Measurements from ENCODE around the gene CDH13. TPM values are rescaled to one million over a fixed set of nuclear protein-coding genes. Genes with fewer than 3 reads are reported as not detected.

The CDH13 gene
- total and polyA plus RNA-seq, 9 of the 15 experiments (the other 6 are each of a cell fraction or from before 2014, with no cell fraction given), result 0.03 TPM; not detected in 8

DNA sequence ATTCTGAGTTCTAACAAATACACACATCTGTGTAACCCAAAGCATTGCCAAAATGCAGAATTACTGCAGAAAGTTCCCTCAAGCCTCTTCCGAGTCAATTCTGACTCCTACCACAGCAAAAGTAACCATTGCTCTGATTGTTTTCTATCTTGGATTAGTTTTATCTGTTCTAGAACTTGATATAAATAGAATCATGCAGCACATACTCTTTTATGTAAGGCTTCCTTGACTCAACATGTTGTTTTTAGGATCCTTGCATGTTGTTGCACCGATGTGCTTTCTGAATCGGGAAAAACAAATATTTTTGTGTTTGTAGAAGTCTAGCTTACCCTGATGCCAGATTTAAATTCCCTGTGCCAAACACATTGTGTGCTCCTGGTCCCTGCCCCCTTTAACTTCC lies 140.4 kb downstream of the CDH13 start:
- Histone ChIP-seq H3K9ac (ENCODE audit: insufficient read depth in 1 of 2, low read depth in 2 of 2, low read length in 2 of 2) (no peak overlapping the region), H3K27me3 (ENCODE audit: control insufficient read depth in 2 of 2, insufficient read depth in 2 of 2, low read length in 2 of 2) (no peaks in the 10 kb centered on the region), H2AFZ (ENCODE audit: low read depth, low read length) (no peak overlapping the region), H3K36me3 (ENCODE audit: control insufficient read depth, insufficient read depth, low read length) (no peaks in the 10 kb centered on the region), H4K20me1 (replicated peaks; ENCODE audit: control insufficient read depth, insufficient read depth, low read length) (no peaks in the 10 kb centered on the region), H3K79me2 (ENCODE audit: control insufficient read depth, insufficient read depth, low read length) (no peaks in the 10 kb centered on the region), H3K9me1 (ENCODE audit: control insufficient read depth, insufficient read depth, low read length) (no peaks in the 10 kb centered on the region), H3K4me1 (replicated peaks in 1 of 2; ENCODE audit: control insufficient read depth in 2 of 2, insufficient read depth in 2 of 2, low read length in 2 of 2) (no peaks in the 10 kb centered on the region), H3K4me3 (no peak overlapping the region), H3K4me2 (ENCODE audit: insufficient read depth, low read length) (no peak overlapping the region), H3K27ac (ENCODE audit: extremely low read depth, low read depth, low read length) (no peak overlapping the region), H3K9me3 (replicated peaks; ENCODE audit: control insufficient read depth, insufficient read depth, low read depth, low read length) (no peaks in the 10 kb centered on the region)
- DNase-seq (ENCODE audit: extremely low read depth in 1 of 4, low spot score in 3 of 4), result no peak
- BruUV-seq (replicated peaks), result no TSS peak
- intact Hi-C loops (cut with micrococcal nuclease) (no loop called here), in situ Hi-C loops (cut with MboI) (no loop called here)
- no peak for FAIRE-seq
- ChIA-PET CTCF (ENCODE audit: low intra/inter-chr PET ratio) (no interaction called here), POLR2A (no interaction called here)
- 0% methylated on average over 3 of the region's 3 CpGs for WGBS (ENCODE audit: insufficient coverage, low coverage, missing lambda C conversion rate)
- ATAC-seq, result no peak
- TF ChIP-seq, protein P1, sequence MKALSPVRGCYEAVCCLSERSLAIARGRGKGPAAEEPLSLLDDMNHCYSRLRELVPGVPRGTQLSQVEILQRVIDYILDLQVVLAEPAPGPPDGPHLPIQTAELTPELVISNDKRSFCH (CRISPR knock-in tag; IDR thresholded peaks at IDR 0.05), result no peak
- TF ChIP-seq, protein P1 (tag; IDR thresholded peaks at IDR 0.05), result no peak
- TF ChIP-seq, protein P2, sequence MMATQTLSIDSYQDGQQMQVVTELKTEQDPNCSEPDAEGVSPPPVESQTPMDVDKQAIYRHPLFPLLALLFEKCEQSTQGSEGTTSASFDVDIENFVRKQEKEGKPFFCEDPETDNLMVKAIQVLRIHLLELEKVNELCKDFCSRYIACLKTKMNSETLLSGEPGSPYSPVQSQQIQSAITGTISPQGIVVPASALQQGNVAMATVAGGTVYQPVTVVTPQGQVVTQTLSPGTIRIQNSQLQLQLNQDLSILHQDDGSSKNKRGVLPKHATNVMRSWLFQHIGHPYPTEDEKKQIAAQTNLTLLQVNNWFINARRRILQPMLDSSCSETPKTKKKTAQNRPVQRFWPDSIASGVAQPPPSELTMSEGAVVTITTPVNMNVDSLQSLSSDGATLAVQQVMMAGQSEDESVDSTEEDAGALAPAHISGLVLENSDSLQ (IDR thresholded peaks at IDR 0.05), result no peak
- no peak for TF ChIP-seq BHLHE40 (IDR thresholded peaks at IDR 0.05; ENCODE audit: low read length)
- no peak for TF ChIP-seq PHB2 (IDR thresholded peaks at IDR 0.05; ENCODE audit: low read depth)
- TF ChIP-seq, protein P3, sequence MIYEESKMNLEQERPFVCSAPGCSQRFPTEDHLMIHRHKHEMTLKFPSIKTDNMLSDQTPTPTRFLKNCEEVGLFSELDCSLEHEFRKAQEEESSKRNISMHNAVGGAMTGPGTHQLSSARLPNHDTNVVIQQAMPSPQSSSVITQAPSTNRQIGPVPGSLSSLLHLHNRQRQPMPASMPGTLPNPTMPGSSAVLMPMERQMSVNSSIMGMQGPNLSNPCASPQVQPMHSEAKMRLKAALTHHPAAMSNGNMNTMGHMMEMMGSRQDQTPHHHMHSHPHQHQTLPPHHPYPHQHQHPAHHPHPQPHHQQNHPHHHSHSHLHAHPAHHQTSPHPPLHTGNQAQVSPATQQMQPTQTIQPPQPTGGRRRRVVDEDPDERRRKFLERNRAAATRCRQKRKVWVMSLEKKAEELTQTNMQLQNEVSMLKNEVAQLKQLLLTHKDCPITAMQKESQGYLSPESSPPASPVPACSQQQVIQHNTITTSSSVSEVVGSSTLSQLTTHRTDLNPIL (CRISPR knock-in tag; IDR thresholded peaks at IDR 0.05), result no peak
- TF ChIP-seq PPARD (CRISPR knock-in tag; IDR thresholded peaks at IDR 0.05), result no peak
- TF ChIP-seq, protein P4, sequence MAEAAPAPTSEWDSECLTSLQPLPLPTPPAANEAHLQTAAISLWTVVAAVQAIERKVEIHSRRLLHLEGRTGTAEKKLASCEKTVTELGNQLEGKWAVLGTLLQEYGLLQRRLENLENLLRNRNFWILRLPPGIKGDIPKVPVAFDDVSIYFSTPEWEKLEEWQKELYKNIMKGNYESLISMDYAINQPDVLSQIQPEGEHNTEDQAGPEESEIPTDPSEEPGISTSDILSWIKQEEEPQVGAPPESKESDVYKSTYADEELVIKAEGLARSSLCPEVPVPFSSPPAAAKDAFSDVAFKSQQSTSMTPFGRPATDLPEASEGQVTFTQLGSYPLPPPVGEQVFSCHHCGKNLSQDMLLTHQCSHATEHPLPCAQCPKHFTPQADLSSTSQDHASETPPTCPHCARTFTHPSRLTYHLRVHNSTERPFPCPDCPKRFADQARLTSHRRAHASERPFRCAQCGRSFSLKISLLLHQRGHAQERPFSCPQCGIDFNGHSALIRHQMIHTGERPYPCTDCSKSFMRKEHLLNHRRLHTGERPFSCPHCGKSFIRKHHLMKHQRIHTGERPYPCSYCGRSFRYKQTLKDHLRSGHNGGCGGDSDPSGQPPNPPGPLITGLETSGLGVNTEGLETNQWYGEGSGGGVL (CRISPR knock-in tag; IDR thresholded peaks at IDR 0.05), result no peak
- TF ChIP-seq ETV6 (IDR thresholded peaks at IDR 0.05; ENCODE audit: borderline replicate concordance in 1 of 2, low read depth in 2 of 2, low read length in 1 of 2), result no peak
- TF ChIP-seq ETV6 (CRISPR knock-in tag; IDR thresholded peaks at IDR 0.05; ENCODE audit: borderline replicate concordance), result no peak
- no peak for TF ChIP-seq C11orf30 (IDR thresholded peaks at IDR 0.05; ENCODE audit: low read depth)
- TF ChIP-seq, protein P5, sequence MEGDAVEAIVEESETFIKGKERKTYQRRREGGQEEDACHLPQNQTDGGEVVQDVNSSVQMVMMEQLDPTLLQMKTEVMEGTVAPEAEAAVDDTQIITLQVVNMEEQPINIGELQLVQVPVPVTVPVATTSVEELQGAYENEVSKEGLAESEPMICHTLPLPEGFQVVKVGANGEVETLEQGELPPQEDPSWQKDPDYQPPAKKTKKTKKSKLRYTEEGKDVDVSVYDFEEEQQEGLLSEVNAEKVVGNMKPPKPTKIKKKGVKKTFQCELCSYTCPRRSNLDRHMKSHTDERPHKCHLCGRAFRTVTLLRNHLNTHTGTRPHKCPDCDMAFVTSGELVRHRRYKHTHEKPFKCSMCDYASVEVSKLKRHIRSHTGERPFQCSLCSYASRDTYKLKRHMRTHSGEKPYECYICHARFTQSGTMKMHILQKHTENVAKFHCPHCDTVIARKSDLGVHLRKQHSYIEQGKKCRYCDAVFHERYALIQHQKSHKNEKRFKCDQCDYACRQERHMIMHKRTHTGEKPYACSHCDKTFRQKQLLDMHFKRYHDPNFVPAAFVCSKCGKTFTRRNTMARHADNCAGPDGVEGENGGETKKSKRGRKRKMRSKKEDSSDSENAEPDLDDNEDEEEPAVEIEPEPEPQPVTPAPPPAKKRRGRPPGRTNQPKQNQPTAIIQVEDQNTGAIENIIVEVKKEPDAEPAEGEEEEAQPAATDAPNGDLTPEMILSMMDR (IDR thresholded peaks at IDR 0.05 in 2 of 3, conservative IDR thresholded peaks at IDR 0.05 in 1 of 3; ENCODE audit: insufficient read depth in 2 of 3, low read depth in 1 of 3, low read length in 3 of 3), result no peak
- no peak for TF ChIP-seq RCOR1 (IDR thresholded peaks at IDR 0.05; ENCODE audit: borderline replicate concordance in 1 of 2, low read depth in 2 of 2, low read length in 2 of 2)
- TF ChIP-seq GABPA (tag; conservative IDR thresholded peaks at IDR 0.05; ENCODE audit: low read depth), result no peak
- no peak for TF ChIP-seq KLF10 (CRISPR knock-in tag; IDR thresholded peaks at IDR 0.05)
- TF ChIP-seq ZBTB8A (IDR thresholded peaks at IDR 0.05; ENCODE audit: partially characterized antibody), result no peak

Data from K562 (cell line).